DND-41 (cell line): ENCODE results near the gene WBP1L.
A peak's percentile ranks its signal among the peaks of the same experiment; 100 is the strongest.

Experiments
- ATAC-seq: fragments of 200-7000 bp; cut with Tn5 transposase; 3 replicates; pipeline ENCODE4 v1.9.1; 2021; ENCODE audit warnings: low read depth; ENCODE audit not compliant: insufficient read depth
- DNase-seq: peaks from one replicate; pipeline ENCODE4 v3.0.0-alpha.2; 2020
- H2AFZ ChIP-seq: 2 replicates; pipeline ENCODE4 v1.6.0; 2012; ENCODE audit warnings: low read depth, low read length
- H3K27ac ChIP-seq: 2 replicates; pipeline ENCODE4 v1.5.1; 2012; ENCODE audit warnings: low read length, inconsistent platforms
- H3K27me3 ChIP-seq: fragments of 200-600 bp; sonication (generic); 2 replicates; pipeline ENCODE4 v1.6.0; 2012; ENCODE audit warnings: low read length, mild to moderate bottlenecking, inconsistent platforms; ENCODE audit not compliant: insufficient read depth, poor library complexity
- H3K36me3 ChIP-seq: 2 replicates; pipeline ENCODE4 v1.5.1; 2012; ENCODE audit warnings: low read length, inconsistent platforms; ENCODE audit not compliant: insufficient read depth
- H3K4me1 ChIP-seq: 2 replicates; pipeline ENCODE4 v1.5.1; 2012; ENCODE audit warnings: mild to moderate bottlenecking, low read length; ENCODE audit not compliant: insufficient read depth
- H3K4me2 ChIP-seq: 2 replicates; pipeline ENCODE4 v1.6.0; 2012; ENCODE audit warnings: mild to moderate bottlenecking, moderate library complexity, low read length, inconsistent platforms; ENCODE audit not compliant: insufficient read depth
- H3K4me3 ChIP-seq, 2 experiments: fragments of 200-600 bp in 1 of 2; shearing (Covaris generic) in 1 of 2; 2 replicates each; pipeline ENCODE4 v1.5.1; 2012 to 2016; ENCODE audit warnings: inconsistent platforms in 2 of 2, low read length in 2 of 2, mild to moderate bottlenecking in 2 of 2, low read depth in 1 of 2, moderate library complexity in 1 of 2
- H3K79me2 ChIP-seq: 2 replicates; pipeline ENCODE4 v1.6.0; 2012; ENCODE audit warnings: low read length, inconsistent platforms; ENCODE audit not compliant: insufficient read depth
- H3K9ac ChIP-seq: 2 replicates; pipeline ENCODE4 v1.6.0; 2012; ENCODE audit warnings: low read depth, mild to moderate bottlenecking, inconsistent platforms, low read length, moderate library complexity
- H3K9me3 ChIP-seq: 2 replicates; pipeline ENCODE4 v1.5.1; 2012; ENCODE audit warnings: low read length, moderate library complexity, mild to moderate bottlenecking, inconsistent platforms; ENCODE audit not compliant: insufficient read depth, severe bottlenecking
- H4K20me1 ChIP-seq: 2 replicates; pipeline ENCODE4 v1.6.0; 2012; ENCODE audit warnings: low read length; ENCODE audit not compliant: insufficient read depth
- EZH2 ChIP-seq: IDR thresholded peaks from 3 replicates; pipeline ENCODE4 v1.6.1; 2012; ENCODE audit warnings: borderline replicate concordance, low read depth, mild to moderate bottlenecking, moderate library complexity, low read length, inconsistent platforms; ENCODE audit not compliant: severe bottlenecking
- TF ChIP-seq, protein P1 (sequence below): IDR thresholded peaks from 2 replicates; pipeline ENCODE4 v1.5.1; 2012; ENCODE audit warnings: borderline replicate concordance, low read length, moderate library complexity, mild to moderate bottlenecking; ENCODE audit not compliant: poor library complexity, severe bottlenecking; ENCODE audit errors: extremely low read depth

WBP1L gene

DNA sequence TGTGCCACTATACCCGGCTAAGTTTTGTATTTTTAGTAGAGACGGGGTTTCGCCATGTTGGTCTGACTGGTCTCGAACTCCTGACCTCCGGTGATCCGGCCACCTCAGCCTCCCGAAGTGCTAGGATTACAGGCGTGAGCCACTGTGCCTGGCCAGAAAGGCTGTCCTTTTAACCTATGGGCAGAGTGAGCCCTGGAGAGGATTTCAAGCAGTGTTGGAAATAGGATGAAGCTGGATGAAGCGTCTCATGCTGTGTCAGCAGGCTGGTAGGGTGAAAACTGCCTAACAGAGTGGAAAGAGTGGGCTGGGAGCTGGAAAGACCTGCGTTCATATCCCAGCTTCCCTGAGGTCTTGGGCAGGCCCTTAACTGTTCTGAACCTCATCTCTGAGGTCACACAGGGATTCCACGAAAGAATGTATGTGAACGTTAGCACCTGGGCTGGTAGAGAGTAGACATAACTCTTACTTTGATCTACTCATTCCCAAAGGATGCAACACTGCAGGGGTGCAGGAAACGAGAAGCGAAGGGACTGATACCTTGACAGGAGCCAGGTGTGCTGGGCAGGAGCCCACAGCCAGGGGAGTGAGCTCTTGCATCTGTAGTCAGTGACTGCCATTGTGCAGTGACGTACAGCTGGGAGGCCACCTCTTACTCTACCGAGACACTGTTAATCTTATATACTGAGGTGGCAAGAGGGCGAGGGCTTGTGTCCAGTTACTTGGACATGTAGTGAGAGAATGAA is 34.1 kb downstream of the WBP1L start:
- Histone ChIP-seq H3K9me3 (no peaks in the 10 kb centered on the region), H3K36me3 (peaks cover 4% of the 10 kb centered on the region; the same call in 1 of the 2 replicates), H4K20me1 (peaks cover 23% of the 10 kb centered on the region), H3K4me1 (peaks cover 41% of the 10 kb centered on the region), H3K9ac (peak overlapping the region; percentile 42), H3K4me2 (peak overlapping the region; percentile 77), H2AFZ (no peak overlapping the region), H3K27ac (peak overlapping the region; percentile 97), H3K27me3 (no peaks in the 10 kb centered on the region), H3K4me3 (no peak overlapping the region), H3K79me2 (peaks cover 73% of the 10 kb centered on the region)
- DNase-seq (no peak), ATAC-seq (no peak)
- TF ChIP-seq, protein P1, sequence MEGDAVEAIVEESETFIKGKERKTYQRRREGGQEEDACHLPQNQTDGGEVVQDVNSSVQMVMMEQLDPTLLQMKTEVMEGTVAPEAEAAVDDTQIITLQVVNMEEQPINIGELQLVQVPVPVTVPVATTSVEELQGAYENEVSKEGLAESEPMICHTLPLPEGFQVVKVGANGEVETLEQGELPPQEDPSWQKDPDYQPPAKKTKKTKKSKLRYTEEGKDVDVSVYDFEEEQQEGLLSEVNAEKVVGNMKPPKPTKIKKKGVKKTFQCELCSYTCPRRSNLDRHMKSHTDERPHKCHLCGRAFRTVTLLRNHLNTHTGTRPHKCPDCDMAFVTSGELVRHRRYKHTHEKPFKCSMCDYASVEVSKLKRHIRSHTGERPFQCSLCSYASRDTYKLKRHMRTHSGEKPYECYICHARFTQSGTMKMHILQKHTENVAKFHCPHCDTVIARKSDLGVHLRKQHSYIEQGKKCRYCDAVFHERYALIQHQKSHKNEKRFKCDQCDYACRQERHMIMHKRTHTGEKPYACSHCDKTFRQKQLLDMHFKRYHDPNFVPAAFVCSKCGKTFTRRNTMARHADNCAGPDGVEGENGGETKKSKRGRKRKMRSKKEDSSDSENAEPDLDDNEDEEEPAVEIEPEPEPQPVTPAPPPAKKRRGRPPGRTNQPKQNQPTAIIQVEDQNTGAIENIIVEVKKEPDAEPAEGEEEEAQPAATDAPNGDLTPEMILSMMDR = no peak
- no peak for TF ChIP-seq EZH2

DNA sequence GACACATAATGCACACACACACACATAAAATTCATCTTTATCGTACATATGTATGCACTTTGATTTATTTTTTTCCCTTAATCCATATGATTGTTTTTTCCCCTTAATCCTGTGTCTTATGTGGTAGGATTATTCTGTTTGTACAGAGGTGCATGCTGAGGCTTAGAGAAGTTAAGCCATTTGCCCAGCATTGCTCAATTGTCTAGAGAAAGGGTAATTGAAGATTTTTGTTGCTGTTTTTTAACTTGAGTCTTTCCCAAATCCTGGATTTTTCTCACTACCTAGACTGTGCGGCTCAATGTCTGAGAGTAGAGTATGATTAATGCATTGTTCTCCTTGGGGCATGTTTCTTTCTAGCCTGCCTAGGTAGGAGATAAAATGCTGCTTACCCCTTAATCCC is 35.0 kb downstream of the WBP1L start:
- Histone ChIP-seq H3K9me3 (no peaks in the 10 kb centered on the region), H3K4me2 (no peak overlapping the region), H2AFZ (no peak overlapping the region), H3K9ac (no peak overlapping the region), H3K36me3 (peaks cover 4% of the 10 kb centered on the region; the same call in 1 of the 2 replicates), H3K4me1 (peaks cover 41% of the 10 kb centered on the region), H3K79me2 (peaks cover 73% of the 10 kb centered on the region), H4K20me1 (peaks cover 31% of the 10 kb centered on the region), H3K27ac (peak overlapping the region; percentile 97), H3K4me3 (no peak overlapping the region), H3K27me3 (no peaks in the 10 kb centered on the region)
- DNase-seq (no peak), ATAC-seq (no peak)
- no peak for TF ChIP-seq EZH2
- TF ChIP-seq, protein P1 = no peak

DNA sequence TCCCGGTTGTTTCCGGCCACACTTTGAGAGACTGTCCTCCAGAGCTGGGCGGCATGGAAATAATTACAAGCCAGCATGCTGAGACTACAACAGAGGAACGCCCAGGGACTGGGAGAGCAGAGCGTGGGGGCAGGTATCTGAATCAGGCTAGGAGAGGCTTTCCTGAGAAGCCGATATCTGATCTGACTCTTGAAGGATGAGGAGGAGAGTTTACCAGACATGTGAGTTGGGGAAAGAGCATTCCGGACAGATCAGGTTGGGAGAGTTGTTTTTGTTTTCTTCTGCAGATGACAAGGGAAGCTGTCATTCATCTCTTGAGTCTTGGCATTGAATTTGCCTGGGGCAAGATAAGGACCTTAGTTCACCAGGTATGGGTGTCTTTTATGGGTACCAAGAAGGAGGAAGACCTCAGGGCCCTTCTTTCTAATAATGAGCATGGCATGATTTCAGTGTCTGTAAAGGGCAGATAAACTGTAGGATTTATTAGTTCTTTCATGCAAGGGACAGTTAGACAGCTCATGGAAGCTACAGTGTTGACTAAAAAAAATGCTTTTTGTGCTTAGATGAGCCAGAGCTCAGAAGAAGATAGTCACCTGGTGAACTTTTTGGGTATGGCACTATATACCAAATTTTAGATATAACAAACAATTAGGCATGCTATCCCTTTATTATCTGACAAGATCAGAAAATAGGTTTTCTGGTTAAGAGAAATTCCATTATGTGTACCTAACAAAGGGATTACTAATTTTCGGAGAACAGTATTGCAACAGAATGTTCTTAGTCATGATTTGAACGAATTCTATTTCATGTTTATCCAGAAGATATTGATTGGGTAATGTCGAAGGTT is 36.2 kb downstream of the WBP1L start:
- no peak overlapping the region for H3K4me2 ChIP-seq
- H4K20me1 ChIP-seq = peaks cover 31% of the 10 kb centered on the region
- TF ChIP-seq, protein P1 = no peak
- TF ChIP-seq EZH2 = no peak
- ATAC-seq = no peak
- no peak overlapping the region for H3K4me3 ChIP-seq
- H3K4me1 ChIP-seq = peaks cover 35% of the 10 kb centered on the region
- peaks cover 66% of the 10 kb centered on the region for H3K79me2 ChIP-seq
- peaks cover 4% of the 10 kb centered on the region; the same call in 1 of the 2 replicates for H3K36me3 ChIP-seq
- H3K27ac ChIP-seq = no peak overlapping the region
- H3K27me3 ChIP-seq = no peaks in the 10 kb centered on the region
- no peak overlapping the region for H2AFZ ChIP-seq
- DNase-seq = no peak
- no peaks in the 10 kb centered on the region for H3K9me3 ChIP-seq
- H3K9ac ChIP-seq = no peak overlapping the region
